Activated gamma-delta T cell (primary cell): Measurements from ENCODE around the gene IL11.
"Not testable (repeated sequence)": the region's sequence is repeated elsewhere in the genome, so short reads cannot be mapped to it uniquely, and the experiment has no call there.

ENCODE experiments used
- DNase-seq: peaks from one replicate; lab custom pipeline; 2025; lab: John Stamatoyannopoulos, UW
- total RNA-seq, 2 donors: gene quantifications; one replicate each; lab custom pipeline; 2026; lab: John Stamatoyannopoulos, UW

The IL11 gene
- total RNA-seq, result 0.26 to 1.6 reads per million in 2 donors

DNA sequence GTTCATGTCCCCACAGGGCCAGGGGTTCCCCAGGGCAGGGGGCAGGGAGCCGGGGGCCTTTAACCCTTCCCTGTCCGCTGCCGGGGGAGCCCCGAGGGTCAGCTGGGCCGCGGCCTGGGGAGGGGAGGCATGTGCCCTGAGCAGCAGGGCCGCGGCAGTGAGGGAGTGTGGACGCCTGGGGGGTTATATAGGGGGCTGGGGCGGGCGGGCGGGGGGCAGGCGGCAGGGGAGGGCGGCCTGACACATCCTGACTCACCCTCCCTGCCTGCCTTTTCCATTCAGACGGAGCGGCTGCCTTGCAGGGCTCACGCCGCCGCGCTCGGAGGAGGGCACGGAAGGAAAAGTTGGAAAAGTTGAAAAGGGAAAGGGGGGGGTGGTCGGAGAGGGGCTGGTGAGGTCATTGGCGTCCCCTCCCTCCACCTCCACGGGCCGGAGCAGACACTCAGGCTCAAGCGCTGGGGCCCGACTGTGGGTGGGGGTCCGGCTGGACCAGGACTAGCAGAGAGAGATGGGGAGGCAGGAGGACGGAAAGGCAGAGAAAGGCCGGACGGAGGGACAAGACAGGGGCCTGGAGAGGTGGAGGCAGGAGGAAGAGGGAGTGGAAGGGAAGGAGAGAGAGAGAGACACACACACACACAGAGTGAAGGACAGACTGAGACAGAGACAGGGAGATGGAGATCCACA lies at the start of gene IL11:
Gene IL11, minus strand, starts transcription at position 159 of the 684 bp plus-strand sequence. Its CDS starts 153 bp downstream, at position 6.
- no peak for DNase-seq

- DNase-seq, result no peak
Measured at GRCh38 chr19:55419624-55420236, 49.5 kb upstream of the IL11 start.

- DNase-seq, result no peak
Measured at GRCh38 chr19:55419103-55419502, 48.8 kb upstream of the IL11 start.

GRCh38 chr19:55418185-55418584 lies 47.9 kb upstream of the IL11 start:
- DNase-seq, result no peak

- DNase-seq, result no peak
Measured at GRCh38 chr19:55410168-55410567, 39.9 kb upstream of the IL11 start.

DNA sequence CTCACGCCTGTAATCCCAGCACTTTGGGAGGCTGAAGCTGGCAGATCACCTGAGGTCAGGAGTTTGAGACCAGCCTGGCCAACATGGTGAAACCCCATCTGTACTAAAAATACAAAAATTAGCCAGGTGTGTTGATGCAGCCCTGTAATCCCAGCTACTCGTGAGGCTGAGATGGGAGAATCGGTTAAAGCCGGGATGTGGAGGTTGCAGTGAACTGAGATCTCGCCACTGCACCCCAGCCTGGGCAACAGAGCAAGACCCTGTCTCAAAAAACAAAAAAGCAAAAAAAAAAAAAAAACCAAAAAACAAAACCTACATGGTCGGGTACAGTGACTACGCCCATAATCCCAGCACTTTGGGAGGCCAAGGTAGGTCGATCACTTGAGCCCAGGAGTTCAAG lies 38.9 kb upstream of the IL11 start:
- DNase-seq, result not testable (repeated sequence)

DNA sequence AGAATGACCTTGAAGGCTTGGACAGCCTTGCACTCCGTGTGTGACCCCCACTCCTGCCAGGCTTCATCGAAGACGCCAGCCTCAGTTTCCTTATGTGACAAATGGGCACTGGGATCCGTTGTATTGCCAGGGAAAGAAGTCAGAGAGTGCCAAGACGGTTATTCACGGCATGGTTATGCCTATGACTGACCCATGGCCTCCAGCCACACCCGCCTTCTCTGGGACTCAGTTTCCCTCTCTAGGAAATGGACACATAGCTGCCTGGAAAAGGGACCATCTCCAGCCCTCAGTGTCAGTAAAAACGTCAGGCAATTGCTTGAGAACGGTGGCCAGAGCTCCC lies 38.2 kb upstream of the IL11 start:
- DNase-seq, result no peak

DNA sequence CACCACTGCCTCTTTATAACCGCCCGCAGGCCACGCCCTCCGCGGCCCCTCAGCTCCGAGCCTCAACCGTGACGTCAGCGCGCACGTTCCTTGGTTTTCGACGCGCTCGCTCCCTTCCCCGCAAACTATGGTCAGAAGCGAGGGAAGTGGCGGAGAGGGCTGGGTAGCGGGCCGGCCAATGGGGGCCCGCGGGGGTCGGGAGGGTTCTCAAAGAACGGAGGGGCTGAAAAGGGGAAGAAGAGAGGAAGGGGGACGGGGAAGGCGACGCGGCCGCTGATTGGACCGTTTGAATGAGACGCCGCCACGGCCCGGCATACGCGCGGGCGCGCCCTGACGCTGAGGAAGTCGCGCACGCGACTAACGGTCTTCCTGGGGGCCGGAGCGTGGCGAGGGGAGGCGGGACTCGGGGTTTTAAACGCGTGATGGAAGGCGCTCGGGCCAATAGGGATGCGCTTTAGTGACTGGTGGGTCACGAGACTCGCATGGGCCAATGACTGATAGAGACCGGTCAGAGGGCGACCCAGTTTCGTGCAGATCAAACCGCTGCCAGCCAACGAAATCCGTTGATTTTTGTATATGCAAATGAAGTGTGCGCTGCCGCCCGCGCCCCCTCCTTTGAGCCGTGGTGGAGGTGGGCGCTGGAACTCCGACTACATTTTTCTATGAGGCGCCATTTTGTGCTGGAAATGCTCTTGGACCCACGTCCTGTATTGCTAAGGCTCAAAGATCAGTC lies 37.7 kb upstream of the IL11 start:
- DNase-seq, result peak; percentile 92

- DNase-seq, result not testable (repeated sequence)
Measured at GRCh38 chr19:55407550-55407799, 37.2 kb upstream of the IL11 start, which contains the start of gene UBE2S. Gene UBE2S, minus strand, starts transcription at chr19:55407788. Its CDS starts 199 bp downstream, at chr19:55407589.

DNA sequence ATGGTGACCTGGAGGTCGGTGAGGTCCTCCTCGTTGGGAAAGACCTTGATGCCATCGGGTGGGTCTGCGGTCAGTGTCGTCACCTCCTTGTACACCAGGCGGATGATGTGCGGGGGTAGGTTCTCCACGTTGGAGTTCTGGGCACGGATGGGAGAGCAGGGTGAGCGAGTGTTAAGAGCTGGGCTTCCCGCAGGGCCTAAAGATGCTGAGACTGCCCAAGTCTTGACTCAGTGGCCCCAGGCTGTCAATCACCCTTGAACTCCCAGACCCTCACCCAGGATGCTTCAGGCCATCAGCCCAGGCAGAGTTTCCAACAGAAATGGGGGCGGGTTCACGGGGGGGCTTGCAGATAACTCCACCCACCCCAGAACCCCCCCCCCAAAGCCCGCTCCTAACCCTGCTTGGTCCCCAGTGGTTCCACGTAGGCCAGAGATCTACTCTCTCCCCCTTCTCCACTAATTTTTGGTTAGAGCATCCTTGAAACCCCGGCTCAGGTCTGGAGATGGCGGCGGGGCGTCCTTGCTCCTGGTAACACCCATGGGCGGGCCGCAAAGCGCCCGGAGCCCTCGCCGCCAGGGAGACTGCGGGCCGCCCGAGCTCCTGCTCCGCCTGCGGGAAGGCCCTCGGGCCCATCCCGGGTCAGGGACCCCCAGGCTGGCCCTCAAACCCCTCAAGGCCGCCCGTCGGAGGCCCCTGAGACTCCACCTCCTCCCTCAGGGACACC lies 36.7 kb upstream of the IL11 start:
- DNase-seq, result no peak

DNA sequence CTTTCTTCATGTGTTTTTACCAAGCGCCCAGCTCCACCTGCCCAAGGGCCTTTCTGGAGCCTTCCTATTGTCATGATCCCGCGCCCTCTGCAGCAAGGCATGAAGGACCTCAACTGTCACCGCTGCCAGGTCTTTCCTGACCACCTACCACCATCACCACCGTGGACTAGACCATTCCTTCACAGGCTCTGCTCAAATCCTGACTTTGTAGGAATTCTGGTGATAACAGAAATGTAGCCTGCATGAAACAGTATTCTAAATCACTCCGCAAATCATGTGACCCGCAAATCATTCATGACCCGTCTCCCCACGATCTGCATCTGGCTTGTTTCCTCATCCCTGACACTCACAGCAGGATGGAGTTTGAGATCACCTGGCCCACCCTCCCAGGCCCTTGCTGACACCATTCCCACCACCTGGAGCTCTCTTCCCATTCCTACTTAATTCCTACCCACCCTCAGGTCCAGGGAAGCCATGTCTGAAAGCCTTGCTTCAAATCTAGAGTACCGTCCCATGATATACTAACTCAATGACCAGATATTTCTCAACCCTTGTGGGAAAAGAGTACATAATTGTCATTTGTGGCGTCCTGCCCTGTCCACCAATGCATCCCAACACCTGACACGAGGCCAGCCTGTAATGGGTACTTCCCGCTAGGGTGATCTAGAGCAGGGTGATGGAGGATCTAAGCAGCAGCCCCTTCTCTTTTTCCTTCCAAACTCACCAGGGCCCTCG lies 36.0 kb upstream of the IL11 start:
- DNase-seq, result no peak

GRCh38 chr19:55405638-55406037 lies 35.4 kb upstream of the IL11 start:
- DNase-seq, result no peak

DNA sequence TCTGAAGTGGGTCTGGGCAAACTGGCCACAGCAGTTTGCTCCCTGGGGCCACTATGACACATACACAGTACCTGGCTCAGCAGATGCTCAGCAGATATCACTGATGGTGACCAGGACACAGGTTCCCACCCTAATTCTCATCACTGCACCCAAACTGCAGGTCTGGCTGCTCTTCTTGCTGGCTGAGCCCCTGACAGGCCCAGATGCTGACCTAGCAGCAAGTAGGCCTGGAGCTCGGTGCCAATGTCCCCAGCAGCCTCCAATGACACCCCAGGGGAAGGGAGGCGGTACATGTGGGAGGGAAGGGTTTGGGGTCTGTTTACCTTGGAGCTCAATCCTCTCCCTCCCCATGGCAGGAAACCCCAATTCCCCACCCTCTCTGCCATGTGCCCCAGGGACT lies 32.2 kb upstream of the IL11 start:
- no peak for DNase-seq

DNA sequence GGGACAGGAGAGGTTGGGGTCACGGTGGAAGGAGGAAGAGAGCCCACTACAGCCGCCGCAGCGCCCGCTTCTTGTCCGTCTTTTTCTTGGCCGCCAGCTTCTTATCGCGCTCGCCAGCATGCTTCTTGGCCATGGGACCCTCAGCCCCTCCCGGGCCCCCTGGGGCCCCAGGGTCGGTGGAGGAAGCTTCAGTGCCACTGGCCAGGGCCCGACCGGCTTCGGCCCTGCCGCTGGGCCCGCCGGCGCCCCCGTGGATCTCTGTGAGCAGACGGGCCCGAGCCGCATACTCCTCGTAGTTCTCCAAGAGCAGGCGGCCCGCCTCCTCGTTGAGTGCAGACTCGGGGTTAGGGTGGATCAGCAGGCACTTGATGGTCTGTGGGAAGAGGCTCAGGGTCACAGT lies 31.1 kb upstream of the IL11 start:
- DNase-seq, result not testable (repeated sequence)

- DNase-seq, result no peak
Measured at GRCh38 chr19:55400281-55401087, 30.2 kb upstream of the IL11 start.

DNA sequence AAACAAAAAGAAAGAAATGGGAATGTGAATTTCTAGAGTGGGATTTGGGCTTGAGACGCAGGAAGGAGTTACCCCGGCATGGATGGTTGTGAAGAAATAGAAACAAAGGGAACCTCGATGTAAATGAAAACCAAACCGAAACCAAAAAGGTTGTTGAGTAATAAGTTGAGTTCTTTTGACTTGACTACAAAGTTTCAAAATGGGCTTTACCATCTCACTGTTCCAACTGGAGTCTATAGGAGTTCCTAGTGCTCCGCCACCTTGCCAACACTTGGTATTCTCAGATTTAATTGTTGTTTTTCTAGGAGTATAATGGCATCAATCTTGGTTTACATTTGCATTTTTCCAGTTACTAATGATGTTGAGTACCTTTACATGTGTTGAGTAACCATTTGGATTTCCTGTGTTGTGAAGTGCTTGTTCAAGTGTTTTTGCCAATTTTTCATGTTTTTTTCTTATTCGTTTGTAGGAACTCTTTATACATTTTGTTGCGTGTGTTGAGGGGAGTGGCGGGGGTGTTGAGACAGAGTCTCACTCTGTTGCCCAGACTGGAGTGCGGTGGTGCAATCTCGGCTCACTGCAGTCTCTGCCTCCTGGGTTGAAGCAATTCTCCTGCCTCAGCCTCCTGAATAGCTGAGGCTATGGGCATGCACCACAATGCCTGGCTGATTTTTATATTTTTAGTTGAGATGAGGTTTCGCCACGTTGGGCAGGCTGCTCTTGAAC lies 28.1 kb upstream of the IL11 start:
- no peak for DNase-seq

- DNase-seq, result no peak
Measured at GRCh38 chr19:55392820-55393761, 22.8 kb upstream of the IL11 start.

DNA sequence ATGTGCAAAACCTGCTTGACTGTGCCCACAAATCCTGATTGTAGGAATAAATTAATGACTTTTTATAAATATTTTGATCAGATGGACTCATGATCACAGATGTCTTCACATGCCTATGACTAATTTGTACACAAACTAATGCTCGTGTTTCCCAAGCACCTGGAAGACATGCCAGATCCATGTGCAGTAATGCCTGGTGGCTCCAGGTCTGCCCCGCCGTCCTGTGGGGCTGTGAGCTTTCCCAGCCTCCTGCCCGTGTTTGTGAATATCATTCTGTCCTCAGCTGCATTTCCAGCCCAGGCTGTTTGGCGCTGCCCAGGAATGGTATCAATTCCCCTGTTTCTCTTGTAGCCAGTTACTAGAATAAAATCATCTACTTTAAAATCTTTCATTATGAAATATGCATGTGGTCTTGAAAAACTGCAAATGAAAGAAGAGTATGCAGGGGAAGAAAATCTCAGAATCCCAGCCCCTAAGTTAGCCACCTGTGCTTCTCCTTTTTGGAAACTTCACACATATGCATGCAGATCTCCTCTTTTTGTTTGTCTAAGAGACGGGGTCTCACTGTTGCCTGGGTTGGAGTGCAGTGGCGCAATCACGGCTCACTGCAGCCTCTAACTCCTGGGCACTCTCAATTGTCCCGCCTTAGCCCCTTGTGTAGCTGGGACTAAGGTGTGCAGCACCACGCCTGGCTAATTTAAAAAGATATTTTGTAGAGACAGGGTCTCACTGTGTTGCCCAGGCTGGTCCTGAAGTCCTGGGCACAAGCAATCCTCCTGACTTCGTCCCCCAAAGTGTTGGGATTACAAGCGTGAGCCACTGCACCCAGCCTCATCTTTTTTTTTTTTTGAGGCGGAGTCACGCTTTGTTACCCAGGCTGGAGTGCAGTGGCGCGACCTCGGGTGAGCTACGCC lies 21.7 kb upstream of the IL11 start:
- DNase-seq, result no peak
